Loucy (cell line): Measurements from ENCODE around the gene HIGD1C.

Experiments
- CTCF ChIP-seq: fragments of 200-600 bp; sonication (generic); conservative IDR thresholded peaks from 2 replicates; pipeline ENCODE4 v1.5.1; 2014; ENCODE audit warnings: mild to moderate bottlenecking, antibody characterized with exemption, low read length
- EZH2phosphoT487 ChIP-seq: fragments of 200-600 bp; IDR thresholded peaks from 2 replicates; pipeline ENCODE4 v1.6.1; 2018; ENCODE audit warnings: antibody characterized with exemption, mild to moderate bottlenecking, moderate library complexity, borderline replicate concordance

DNA sequence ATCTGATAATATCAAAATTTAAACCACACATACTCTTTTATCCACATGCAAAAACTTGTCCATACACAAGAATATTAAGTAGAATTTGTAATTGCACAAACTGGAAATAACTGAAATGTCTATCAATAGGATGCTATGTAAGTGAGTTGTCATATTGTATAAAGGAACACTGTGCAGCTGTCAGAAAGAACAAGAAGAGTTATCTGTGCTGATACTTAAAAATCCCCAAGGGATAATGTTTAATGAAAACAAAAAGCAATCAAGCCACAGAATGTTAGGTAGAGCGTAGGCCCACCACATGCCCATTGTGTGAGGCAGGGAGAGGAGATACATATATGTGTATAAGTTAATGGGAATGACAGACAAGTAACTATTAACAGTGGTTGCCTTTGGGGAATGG is 25.9 kb upstream of the HIGD1C start:
- TF ChIP-seq CTCF (no peak), EZH2phosphoT487 (no peak)
